Choroid plexus epithelial cell (primary cell): ENCODE results near the gene SMG6.
"Not testable (repeated sequence)": the region's sequence is repeated elsewhere in the genome, so short reads cannot be mapped to it uniquely, and the experiment has no call there.

Source experiments
- DNase-seq: peaks from one replicate; pipeline ENCODE4 v3.0.0-alpha.2; 2010; ENCODE audit warnings: low read depth
- H3K4me3 ChIP-seq: 2 replicates; pipeline ENCODE4 v1.5.1; 2011; ENCODE audit warnings: low read depth, mild to moderate bottlenecking, control low read depth, low read length, moderate library complexity
- TF ChIP-seq, protein P1 (sequence below): conservative IDR thresholded peaks from 2 replicates; pipeline ENCODE4 v1.5.1; 2011; ENCODE audit warnings: low read depth, mild to moderate bottlenecking, control low read depth, inconsistent platforms, low read length, moderate library complexity

SMG6 gene

DNA sequence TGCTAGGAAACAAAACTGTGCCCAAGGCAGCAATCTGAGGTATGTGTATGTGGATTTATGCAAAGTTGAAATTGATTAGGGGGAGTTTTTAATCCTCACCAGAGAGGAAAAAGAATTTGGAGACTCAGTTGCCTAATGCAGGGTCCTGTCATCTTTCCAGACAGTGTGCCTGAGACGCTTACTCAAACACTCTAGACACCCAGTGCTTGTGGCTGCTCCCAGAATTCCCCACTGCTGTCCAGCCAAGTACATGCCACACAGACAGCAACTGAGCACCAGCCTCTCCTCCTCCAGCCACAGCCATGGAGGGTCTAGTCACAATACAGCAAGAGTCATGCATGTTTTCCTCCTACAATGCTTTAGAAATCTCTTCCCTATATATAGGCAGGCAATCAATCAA lies 130.6 kb downstream of the SMG6 start:
- no peak overlapping the region for H3K4me3 ChIP-seq
- TF ChIP-seq, protein P1, sequence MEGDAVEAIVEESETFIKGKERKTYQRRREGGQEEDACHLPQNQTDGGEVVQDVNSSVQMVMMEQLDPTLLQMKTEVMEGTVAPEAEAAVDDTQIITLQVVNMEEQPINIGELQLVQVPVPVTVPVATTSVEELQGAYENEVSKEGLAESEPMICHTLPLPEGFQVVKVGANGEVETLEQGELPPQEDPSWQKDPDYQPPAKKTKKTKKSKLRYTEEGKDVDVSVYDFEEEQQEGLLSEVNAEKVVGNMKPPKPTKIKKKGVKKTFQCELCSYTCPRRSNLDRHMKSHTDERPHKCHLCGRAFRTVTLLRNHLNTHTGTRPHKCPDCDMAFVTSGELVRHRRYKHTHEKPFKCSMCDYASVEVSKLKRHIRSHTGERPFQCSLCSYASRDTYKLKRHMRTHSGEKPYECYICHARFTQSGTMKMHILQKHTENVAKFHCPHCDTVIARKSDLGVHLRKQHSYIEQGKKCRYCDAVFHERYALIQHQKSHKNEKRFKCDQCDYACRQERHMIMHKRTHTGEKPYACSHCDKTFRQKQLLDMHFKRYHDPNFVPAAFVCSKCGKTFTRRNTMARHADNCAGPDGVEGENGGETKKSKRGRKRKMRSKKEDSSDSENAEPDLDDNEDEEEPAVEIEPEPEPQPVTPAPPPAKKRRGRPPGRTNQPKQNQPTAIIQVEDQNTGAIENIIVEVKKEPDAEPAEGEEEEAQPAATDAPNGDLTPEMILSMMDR, result no peak
- DNase-seq, result no peak

DNA sequence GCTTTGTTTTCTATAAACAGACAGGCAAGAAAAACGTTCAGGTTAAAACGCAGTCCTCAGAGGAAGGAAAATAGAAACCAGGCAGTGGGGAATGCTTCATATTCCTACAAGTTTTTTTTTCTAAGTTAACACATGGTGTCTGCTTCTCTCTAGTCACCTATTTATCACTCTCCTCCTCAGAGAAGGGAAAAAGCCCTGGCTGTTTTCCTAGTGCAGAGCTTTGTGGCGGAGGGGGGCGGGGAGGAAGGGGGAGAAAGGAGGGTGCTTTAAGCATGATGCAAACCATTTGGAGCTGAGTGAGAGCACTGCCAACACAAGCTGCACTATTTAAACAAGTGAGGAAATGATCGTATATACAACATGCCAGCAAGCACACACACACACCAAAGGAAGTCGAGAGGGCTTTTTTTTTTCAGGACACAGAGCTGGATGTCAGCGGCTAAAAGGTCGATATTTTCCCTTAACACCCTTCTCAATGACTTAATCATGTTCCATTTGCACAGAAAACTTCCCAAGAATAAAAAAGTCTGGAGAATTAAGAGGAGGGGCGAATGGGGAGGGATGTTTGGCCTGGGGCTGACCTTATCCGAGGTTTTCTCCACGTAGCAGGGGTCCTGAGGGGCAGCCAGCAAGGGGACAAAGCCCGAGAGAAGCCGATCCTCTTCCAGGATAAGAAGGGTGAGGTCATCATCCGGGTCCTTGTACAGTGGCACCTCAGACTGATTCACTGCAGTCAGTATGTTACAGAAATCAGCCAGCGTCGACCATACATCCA lies 131.3 kb downstream of the SMG6 start:
- DNase-seq, result peak; percentile 99
- no peak overlapping the region for H3K4me3 ChIP-seq
- TF ChIP-seq, protein P1, result no peak

DNA sequence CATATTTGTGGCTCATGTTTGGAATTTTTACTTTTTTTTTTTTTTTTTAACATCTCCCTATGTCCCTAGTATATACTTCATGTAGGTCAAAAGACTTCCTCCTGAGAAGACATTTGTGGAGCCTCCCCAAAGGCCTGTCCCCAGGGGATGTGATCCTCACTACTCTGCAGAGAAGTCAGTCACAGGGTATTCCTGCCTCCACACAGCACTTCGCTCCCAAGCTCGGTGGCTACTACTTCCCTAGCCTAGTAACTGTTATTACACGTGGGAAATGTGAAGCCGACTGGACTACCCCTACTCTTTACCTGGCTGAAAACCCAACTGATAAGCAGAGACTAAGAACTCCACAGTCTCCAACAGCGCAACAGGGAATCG lies 131.9 kb downstream of the SMG6 start:
- no peak for DNase-seq
- TF ChIP-seq, protein P1, result no peak
- H3K4me3 ChIP-seq, result peak overlapping the region; percentile 25

DNA sequence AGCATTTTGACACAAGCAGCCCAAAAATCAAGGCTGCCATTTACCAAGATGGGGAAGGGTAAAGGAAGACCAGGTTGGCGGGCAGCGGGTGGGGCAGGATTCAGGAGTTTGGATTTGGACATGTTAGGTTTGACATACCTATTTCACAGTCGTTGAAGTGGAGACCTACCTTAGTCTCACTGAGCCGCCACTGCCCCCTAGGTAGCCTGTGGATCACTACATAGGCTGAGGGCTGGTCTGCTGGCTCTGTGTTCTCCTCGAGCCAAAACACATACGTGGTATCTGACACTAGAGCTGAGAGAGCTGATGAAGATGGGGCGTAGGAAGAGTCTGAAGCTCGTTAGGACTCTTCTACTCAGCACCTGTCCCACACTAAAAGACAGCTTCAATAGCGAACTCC lies 133.6 kb downstream of the SMG6 start:
- no peak for DNase-seq

DNA sequence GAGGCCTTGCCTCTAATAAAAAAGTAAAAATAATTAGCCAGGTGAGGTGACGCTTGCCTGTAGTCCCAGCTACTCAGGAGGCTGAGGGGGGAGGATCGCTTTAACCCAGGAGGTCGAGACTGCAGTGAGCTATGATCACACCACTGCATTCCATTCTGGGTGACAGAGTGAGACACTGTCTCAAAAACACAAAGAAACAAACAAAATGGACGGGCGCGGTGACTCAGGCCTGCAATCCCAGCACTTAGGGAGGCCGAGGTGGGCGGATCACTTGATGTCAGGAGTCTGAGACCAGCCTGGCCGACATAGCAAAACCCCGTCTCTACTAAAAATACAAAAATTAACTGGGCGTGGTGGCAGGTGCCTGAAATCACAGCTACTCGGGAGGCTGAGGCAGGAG lies 137.9 kb downstream of the SMG6 start:
- H3K4me3 ChIP-seq, result not testable (repeated sequence)
- peak; percentile 56 for DNase-seq

More for the DNA sequence above, 133.6 kb downstream of the SMG6 start:
- H3K4me3 ChIP-seq, result no peak overlapping the region
- TF ChIP-seq, protein P1, result peak; percentile 43

DNA sequence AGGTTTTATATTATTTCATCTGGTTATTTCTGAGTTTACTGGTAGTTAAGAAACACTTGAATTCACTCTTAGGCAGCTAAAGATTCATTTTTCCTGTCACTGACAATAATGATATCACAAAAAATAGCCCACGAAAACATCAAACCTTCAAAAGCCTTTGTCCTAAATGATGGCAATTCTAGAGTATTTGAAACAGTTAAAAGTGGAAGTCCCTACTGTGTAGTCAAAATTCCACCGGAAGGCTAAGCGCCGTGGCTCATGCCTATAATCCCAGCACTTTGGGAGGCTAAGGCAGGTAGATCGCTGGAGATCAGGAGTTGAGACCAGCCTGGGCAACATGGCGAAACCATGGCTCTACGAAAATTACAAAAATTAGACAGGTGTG lies 145.2 kb downstream of the SMG6 start:
- no peak for DNase-seq
- TF ChIP-seq, protein P1, result no peak
- no peak overlapping the region for H3K4me3 ChIP-seq

DNA sequence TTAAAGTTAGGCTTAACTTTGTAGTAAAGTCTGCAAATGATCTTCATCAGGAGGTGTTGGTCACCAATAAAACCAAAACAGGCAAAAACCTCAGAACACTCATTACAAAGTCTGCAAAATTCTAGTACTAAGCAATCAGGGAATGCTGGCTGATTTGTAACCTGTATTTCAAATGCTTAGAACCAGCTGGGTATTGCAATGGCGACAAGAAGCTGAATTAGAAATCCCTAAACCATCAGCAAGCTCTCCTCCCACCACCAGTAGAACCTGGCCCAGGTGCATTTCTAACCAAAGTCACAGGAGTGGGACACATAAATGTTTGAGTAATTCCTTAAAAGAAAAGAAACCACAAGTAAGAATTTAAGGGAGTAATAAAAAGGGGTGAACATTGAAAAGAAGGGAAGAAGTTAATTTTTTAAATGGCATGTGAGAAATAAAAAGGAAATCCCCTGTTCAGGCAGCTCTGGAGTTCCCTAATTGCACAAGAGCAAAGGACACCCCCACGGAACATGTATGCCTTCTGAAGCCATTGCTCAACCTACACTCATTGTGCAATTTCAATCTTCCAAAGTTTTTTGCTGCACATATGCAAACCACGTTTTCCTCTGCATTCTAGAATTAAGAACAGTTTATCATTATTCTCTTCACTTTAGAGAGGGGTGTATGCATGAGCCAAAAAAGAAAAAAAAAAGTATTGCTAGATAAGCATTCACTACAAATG lies 145.8 kb downstream of the SMG6 start:
- no peak overlapping the region for H3K4me3 ChIP-seq
- peak; percentile 98 for DNase-seq
- TF ChIP-seq, protein P1, result no peak
